H9 (cell line): Measurements from ENCODE around the gene ANP32A. TPM values are rescaled to one million over a fixed set of nuclear protein-coding genes. Genes with fewer than 3 reads are reported as not detected.

ENCODE experiments used
- DNase-seq: peaks from one replicate; pipeline ENCODE4 v3.0.0-alpha.2; 2017
- H2AFZ ChIP-seq: one replicate; pipeline ENCODE4 v1.6.1; 2013; ENCODE audit warnings: mild to moderate bottlenecking, low read length, control low read depth, moderate library complexity
- H2AK5ac ChIP-seq: 2 replicates; pipeline ENCODE4 v1.6.1; 2013; ENCODE audit warnings: low read length, control low read depth, mixed read lengths; ENCODE audit not compliant: insufficient read length
- H2BK120ac ChIP-seq: one replicate; pipeline ENCODE4 v1.6.1; 2013; ENCODE audit warnings: low read depth, mild to moderate bottlenecking, low read length, control low read depth, inconsistent platforms; ENCODE audit not compliant: poor library complexity, severe bottlenecking
- H2BK12ac ChIP-seq: 2 replicates; pipeline ENCODE4 v1.6.1; 2013; ENCODE audit warnings: low read length, control low read depth, mixed read lengths, low read depth; ENCODE audit not compliant: insufficient read length
- H2BK15ac ChIP-seq: 2 replicates; pipeline ENCODE4 v1.6.1; 2013; ENCODE audit warnings: low read depth, low read length, control low read depth
- H2BK20ac ChIP-seq: one replicate; pipeline ENCODE4 v1.6.1; 2013; ENCODE audit warnings: low read depth, mild to moderate bottlenecking, low read length, control low read depth, inconsistent platforms; ENCODE audit not compliant: poor library complexity, severe bottlenecking
- H2BK5ac ChIP-seq: 2 replicates; pipeline ENCODE4 v1.6.1; 2013; ENCODE audit warnings: low read length, control low read depth, mixed read lengths; ENCODE audit not compliant: insufficient read length
- H3K14ac ChIP-seq: 2 replicates; pipeline ENCODE4 v1.6.1; 2013; ENCODE audit warnings: low read length, control low read depth; ENCODE audit not compliant: insufficient read depth
- H3K18ac ChIP-seq: 2 replicates; pipeline ENCODE4 v1.6.1; 2013; ENCODE audit warnings: low read depth, mild to moderate bottlenecking, mixed read lengths, low read length, control low read depth; ENCODE audit not compliant: insufficient read length
- H3K23ac ChIP-seq: 2 replicates; pipeline ENCODE4 v1.6.1; 2013; ENCODE audit warnings: low read length, control low read depth, mixed read lengths, low read depth; ENCODE audit not compliant: insufficient read length
- H3K23me2 ChIP-seq: 2 replicates; pipeline ENCODE4 v1.6.1; 2013; ENCODE audit warnings: low read depth, mild to moderate bottlenecking, mixed read lengths, low read length, control low read depth; ENCODE audit not compliant: insufficient read length, poor library complexity, severe bottlenecking
- H3K27ac ChIP-seq: 2 replicates; pipeline ENCODE4 v1.5.1; 2013; ENCODE audit warnings: low read length, control low read depth, mixed read lengths, low read depth; ENCODE audit not compliant: insufficient read length
- H3K27me3 ChIP-seq: 2 replicates; pipeline ENCODE4 v1.6.1; 2013; ENCODE audit warnings: low read length, control low read depth, inconsistent platforms; ENCODE audit not compliant: insufficient read depth
- H3K4ac ChIP-seq: 2 replicates; pipeline ENCODE4 v1.6.1; 2013; ENCODE audit warnings: low read depth, mild to moderate bottlenecking, control low read depth, inconsistent platforms, low read length, moderate library complexity
- H3K4me1 ChIP-seq: 2 replicates; pipeline ENCODE4 v1.6.1; 2013; ENCODE audit warnings: low read length, control low read depth, inconsistent platforms; ENCODE audit not compliant: insufficient read depth
- H3K4me2 ChIP-seq: 2 replicates; pipeline ENCODE4 v1.6.1; 2013; ENCODE audit warnings: low read length, control low read depth, mixed read lengths; ENCODE audit not compliant: insufficient read length, insufficient read depth
- H3K56ac ChIP-seq: 2 replicates; pipeline ENCODE4 v1.6.1; 2013; ENCODE audit warnings: low read depth, mild to moderate bottlenecking, mixed read lengths, low read length, control low read depth; ENCODE audit not compliant: insufficient read length
- H3K79me1 ChIP-seq: 2 replicates; pipeline ENCODE4 v1.6.1; 2013; ENCODE audit warnings: low read depth, mild to moderate bottlenecking, moderate library complexity, low read length, control low read depth, inconsistent platforms; ENCODE audit not compliant: insufficient read depth, poor library complexity, severe bottlenecking
- H3K79me2 ChIP-seq: 2 replicates; pipeline ENCODE4 v1.6.1; 2013; ENCODE audit warnings: low read length, control low read depth, inconsistent platforms; ENCODE audit not compliant: insufficient read depth
- H3K9ac ChIP-seq: 2 replicates; pipeline ENCODE4 v1.6.1; 2013; ENCODE audit warnings: low read length, control low read depth, mixed read lengths; ENCODE audit not compliant: insufficient read length; ENCODE audit errors: extremely low read depth
- H3K9me3 ChIP-seq: one replicate; pipeline ENCODE4 v1.6.1; 2013; ENCODE audit warnings: low read depth, low read length, inconsistent platforms; ENCODE audit not compliant: control insufficient read depth
- H3T11ph ChIP-seq: one replicate; pipeline ENCODE4 v1.6.1; 2013; ENCODE audit warnings: mild to moderate bottlenecking, low read length, control low read depth, inconsistent platforms
- H4K20me1 ChIP-seq: one replicate; pipeline ENCODE4 v1.6.1; 2013; ENCODE audit not compliant: control insufficient read depth, insufficient read length, insufficient read depth
- H4K5ac ChIP-seq: 2 replicates; pipeline ENCODE4 v1.6.1; 2013; ENCODE audit warnings: low read depth, mild to moderate bottlenecking, mixed read lengths, low read length, control low read depth; ENCODE audit not compliant: insufficient read length
- H4K8ac ChIP-seq: replicated peaks from 2 replicates; pipeline ENCODE4 v1.6.1; 2013; ENCODE audit warnings: low read length, control low read depth, mixed read lengths, low read depth; ENCODE audit not compliant: insufficient read length
- H4K91ac ChIP-seq: 2 replicates; pipeline ENCODE4 v1.6.1; 2013; ENCODE audit warnings: low read depth, mild to moderate bottlenecking, moderate library complexity, mixed read lengths, low read length, control low read depth; ENCODE audit not compliant: insufficient read length
- H3K27ac Mint-ChIP-seq, 3 experiments: 2 replicates in 2 of 3; 3 replicates in 1 of 3; pipeline ENCODE4 v1.8.0; 2020 to 2021; ENCODE audit warnings: mixed read lengths in 3 of 3, mild to moderate bottlenecking in 1 of 3, moderate library complexity in 1 of 3
- H3K27me3 Mint-ChIP-seq: 2 replicates; pipeline ENCODE4 v1.8.0; 2021; ENCODE audit warnings: low read depth, mild to moderate bottlenecking, moderate library complexity, mixed read lengths
- H3K36me3 Mint-ChIP-seq, 3 experiments: 2 replicates in 2 of 3; 3 replicates in 1 of 3; pipeline ENCODE4 v1.8.0; 2020 to 2021; ENCODE audit warnings: low read depth in 3 of 3, mixed read lengths in 3 of 3; ENCODE audit not compliant: insufficient read depth in 1 of 3
- H3K4me1 Mint-ChIP-seq, 2 experiments: 2 replicates each; pipeline ENCODE4 v1.8.0; 2020; ENCODE audit warnings: mixed read lengths in 2 of 2
- H3K4me3 Mint-ChIP-seq, 2 experiments: 2 replicates in 1 of 2; 3 replicates in 1 of 2; pipeline ENCODE4 v1.8.0; 2020 to 2021; ENCODE audit warnings: mild to moderate bottlenecking in 2 of 2, mixed read lengths in 2 of 2, moderate library complexity in 1 of 2
- H3K9me3 Mint-ChIP-seq, 2 experiments: 2 replicates in 1 of 2; 3 replicates in 1 of 2; pipeline ENCODE4 v1.8.0; 2020; ENCODE audit warnings: mild to moderate bottlenecking in 2 of 2, mixed read lengths in 2 of 2, moderate library complexity in 1 of 2
- CTCF ChIP-seq: fragments of 200-600 bp; sonication (generic); conservative IDR thresholded peaks from 3 replicates; pipeline ENCODE4 v1.8.0; 2021; ENCODE audit warnings: antibody characterized with exemption, mild to moderate bottlenecking
- WGBS: extraction: QIAGEN DNeasy Blood & Tissue Kit; methylation state at CpG from one replicate; pipeline ENCODE4 v1.1.7; 2013; ENCODE audit warnings: missing lambda C conversion rate, low lambda C conversion rate, mixed read lengths; ENCODE audit not compliant: insufficient read length; ENCODE audit errors: extremely low coverage; 5-methylcytosine and 5-hydroxymethylcytosine counted together
- total RNA-seq: library from RNA; stranded (reverse); gene quantifications from 2 replicates; pipeline ENCODE4 v1.2.1, GENCODE V29; 2021

ANP32A gene
- total RNA-seq, 1 experiment from 2014 or later, result 318 TPM

DNA sequence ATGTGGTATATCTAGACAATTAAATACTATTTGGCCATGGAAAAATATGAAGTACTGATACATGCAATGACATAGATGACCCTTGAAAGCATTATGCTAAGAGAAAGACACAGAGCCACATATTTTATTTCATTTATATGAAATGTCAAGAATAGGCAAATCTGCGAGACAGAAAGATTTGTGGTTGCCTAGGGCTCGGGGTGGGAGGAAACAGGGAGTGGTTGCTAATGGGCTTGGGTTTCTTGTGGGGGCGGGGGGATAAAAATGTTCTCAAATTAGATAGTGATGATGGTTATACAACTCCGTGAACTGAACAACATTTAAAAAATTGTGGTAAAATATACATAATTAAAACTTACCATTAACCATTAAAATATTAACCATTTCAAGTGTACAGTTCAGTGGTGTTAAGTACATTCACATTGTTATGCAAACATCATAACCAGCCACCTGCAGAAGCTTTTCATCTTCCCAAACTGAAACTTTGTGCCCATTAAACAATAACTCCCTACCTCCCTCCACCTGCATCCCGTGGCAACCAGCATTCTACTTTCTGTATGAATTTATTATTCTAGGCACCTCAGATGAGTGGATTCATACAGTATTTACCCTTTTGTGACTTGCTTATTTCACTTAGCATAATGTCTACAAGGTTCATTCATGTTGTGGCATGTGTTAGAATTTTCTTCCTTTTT, 24.3 kb upstream of the ANP32A start:
- H2AFZ ChIP-seq, result no peak overlapping the region
- H3K4ac ChIP-seq, result no peak overlapping the region
- H3K18ac ChIP-seq, result no peak overlapping the region
- H3K27me3 Mint-ChIP-seq, result peaks cover 50% of the 10 kb centered on the region
- no peak for TF ChIP-seq CTCF
- H3K27ac ChIP-seq, result no peak overlapping the region
- H2BK12ac ChIP-seq, result no peak overlapping the region
- no peaks in the 10 kb centered on the region for H3K4me1 ChIP-seq
- no peak overlapping the region for H3K56ac ChIP-seq
- no peak overlapping the region for H2BK15ac ChIP-seq
- no peak overlapping the region for H3K9ac ChIP-seq
- no peak overlapping the region for H4K8ac ChIP-seq
- H4K5ac ChIP-seq, result no peak overlapping the region
- H2BK120ac ChIP-seq, result no peak overlapping the region
- no peaks in the 10 kb centered on the region for H3K36me3 Mint-ChIP-seq
- no peak overlapping the region for H3K23ac ChIP-seq
- no peaks in the 10 kb centered on the region; the same call in 1 of the 2 replicates for H3K27me3 ChIP-seq
- no peak overlapping the region for H2AK5ac ChIP-seq
- no peaks in the 10 kb centered on the region for H4K20me1 ChIP-seq
- H2BK20ac ChIP-seq, result no peak overlapping the region
- H3K23me2 ChIP-seq, result peaks cover 5% of the 10 kb centered on the region
- H3T11ph ChIP-seq, result no peak overlapping the region
- no peak overlapping the region for H4K91ac ChIP-seq
- no CpG with 5 or more reads among the region's 5 CpGs for WGBS
- no peak overlapping the region for H3K14ac ChIP-seq
- no peak overlapping the region for H3K4me2 ChIP-seq
- H3K9me3 ChIP-seq, result no peaks in the 10 kb centered on the region
- no peaks in the 10 kb centered on the region for H3K79me1 ChIP-seq
- H3K4me3 Mint-ChIP-seq, result no peak overlapping the region
- DNase-seq, result no peak
- no peaks in the 10 kb centered on the region for H3K9me3 Mint-ChIP-seq
- peaks cover 2 to 6% of the 10 kb centered on the region in 2 experiments; a peak in 3 of 4 replicates for H3K4me1 Mint-ChIP-seq
- no peaks in the 10 kb centered on the region for H3K79me2 ChIP-seq
- no peak overlapping the region for H2BK5ac ChIP-seq
- H3K27ac Mint-ChIP-seq, result no peak overlapping the region
